AG10803 (cell line): ENCODE results near the gene C19orf67.
"Not testable (repeated sequence)": the region's sequence is repeated elsewhere in the genome, so short reads cannot be mapped to it uniquely, and the experiment has no call there.

Experiments used
- DNase-seq: peaks from one replicate; pipeline ENCODE4 v3.0.0; 2010; ENCODE audit warnings: low read depth
- H3K4me3 ChIP-seq: 2 replicates; pipeline ENCODE4 v1.5.1; 2011; ENCODE audit warnings: mild to moderate bottlenecking, low read length, control low read depth
- TF ChIP-seq, protein P1 (sequence below): conservative IDR thresholded peaks from 2 replicates; pipeline ENCODE4 v1.5.1; 2011; ENCODE audit warnings: mild to moderate bottlenecking, low read length, control low read depth, inconsistent platforms

Gene C19orf67

DNA sequence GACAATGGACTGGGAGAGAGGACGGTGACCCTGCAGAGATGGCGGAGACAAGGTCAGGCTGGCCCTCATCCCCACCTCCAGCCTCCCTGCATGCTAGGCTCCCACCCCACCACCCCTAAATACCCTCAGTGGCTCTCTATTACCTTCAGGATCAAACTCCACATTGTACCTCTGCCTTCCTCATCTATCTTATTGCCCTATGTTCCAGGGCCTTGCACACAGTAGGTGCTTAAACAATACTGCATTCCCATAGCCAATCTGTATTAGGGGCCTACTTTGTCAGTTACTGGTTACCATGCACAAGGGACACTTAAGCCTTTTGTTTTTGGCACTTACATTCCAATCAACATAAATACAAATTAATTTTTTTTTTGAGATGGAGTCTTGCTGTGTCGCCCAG is 30.2 kb downstream of the C19orf67 start:
- TF ChIP-seq, protein P1, sequence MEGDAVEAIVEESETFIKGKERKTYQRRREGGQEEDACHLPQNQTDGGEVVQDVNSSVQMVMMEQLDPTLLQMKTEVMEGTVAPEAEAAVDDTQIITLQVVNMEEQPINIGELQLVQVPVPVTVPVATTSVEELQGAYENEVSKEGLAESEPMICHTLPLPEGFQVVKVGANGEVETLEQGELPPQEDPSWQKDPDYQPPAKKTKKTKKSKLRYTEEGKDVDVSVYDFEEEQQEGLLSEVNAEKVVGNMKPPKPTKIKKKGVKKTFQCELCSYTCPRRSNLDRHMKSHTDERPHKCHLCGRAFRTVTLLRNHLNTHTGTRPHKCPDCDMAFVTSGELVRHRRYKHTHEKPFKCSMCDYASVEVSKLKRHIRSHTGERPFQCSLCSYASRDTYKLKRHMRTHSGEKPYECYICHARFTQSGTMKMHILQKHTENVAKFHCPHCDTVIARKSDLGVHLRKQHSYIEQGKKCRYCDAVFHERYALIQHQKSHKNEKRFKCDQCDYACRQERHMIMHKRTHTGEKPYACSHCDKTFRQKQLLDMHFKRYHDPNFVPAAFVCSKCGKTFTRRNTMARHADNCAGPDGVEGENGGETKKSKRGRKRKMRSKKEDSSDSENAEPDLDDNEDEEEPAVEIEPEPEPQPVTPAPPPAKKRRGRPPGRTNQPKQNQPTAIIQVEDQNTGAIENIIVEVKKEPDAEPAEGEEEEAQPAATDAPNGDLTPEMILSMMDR: no peak
- no peak for DNase-seq
- no peak overlapping the region for H3K4me3 ChIP-seq

GRCh38 chr19:14054721-14055120 is 30.9 kb downstream of the C19orf67 start:
- no peak for DNase-seq
- no peak overlapping the region for H3K4me3 ChIP-seq
- TF ChIP-seq, protein P1: no peak

GRCh38 chr19:14054099-14054498 is 31.5 kb downstream of the C19orf67 start:
- no peak for DNase-seq
- TF ChIP-seq, protein P1: no peak
- no peak overlapping the region for H3K4me3 ChIP-seq

DNA sequence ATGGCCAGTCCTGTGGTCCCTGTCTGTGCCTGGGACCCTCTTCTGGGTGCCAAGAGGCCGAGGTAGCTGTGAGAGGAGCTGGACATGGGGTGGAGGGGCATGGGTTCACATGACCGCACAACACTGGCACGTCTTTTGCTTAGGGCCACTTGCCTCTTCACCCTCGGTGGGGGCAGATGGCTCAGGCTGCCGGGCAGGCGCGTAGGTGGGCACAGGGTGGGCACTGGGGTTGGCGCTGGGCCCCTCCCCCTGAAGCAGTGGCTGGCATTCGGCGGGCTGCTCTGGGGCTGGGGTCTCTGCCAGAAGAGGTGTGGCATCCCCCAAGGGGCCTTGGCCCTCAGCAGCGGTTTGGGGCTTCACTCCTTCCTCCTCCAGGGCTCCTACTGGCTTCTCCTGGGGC is 32.1 kb downstream of the C19orf67 start:
- no peak for DNase-seq
- H3K4me3 ChIP-seq: no peak overlapping the region
- TF ChIP-seq, protein P1: no peak

- no peak overlapping the region for H3K4me3 ChIP-seq
- DNase-seq: no peak
- TF ChIP-seq, protein P1: no peak
Observed at GRCh38 chr19:14053032-14053431, 32.6 kb downstream of the C19orf67 start.

DNA sequence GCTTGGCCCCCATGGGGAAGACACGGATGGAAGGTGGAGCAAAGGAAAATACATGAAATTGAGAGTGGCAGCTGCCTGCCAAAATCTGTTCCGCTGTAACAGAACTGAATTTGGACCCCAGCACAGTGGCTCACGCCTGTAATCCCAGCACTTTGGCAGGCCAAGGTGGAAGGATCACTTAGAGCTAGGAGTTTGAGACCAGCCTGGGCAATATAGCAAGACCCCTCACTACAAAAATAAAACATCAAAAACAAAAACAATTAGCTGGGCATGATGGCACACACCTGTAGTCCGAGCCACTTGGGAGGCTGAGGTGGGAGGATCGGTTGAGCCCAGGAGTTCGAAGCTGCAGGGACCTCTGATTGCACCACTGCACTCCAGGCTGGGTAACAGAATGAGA is 33.1 kb downstream of the C19orf67 start:
- TF ChIP-seq, protein P1: no peak

GRCh38 chr19:14051980-14052379 is 33.6 kb downstream of the C19orf67 start:
- no peak overlapping the region for H3K4me3 ChIP-seq
- TF ChIP-seq, protein P1: no peak
- no peak for DNase-seq

More for the DNA sequence above, 33.1 kb downstream of the C19orf67 start:
- no peak for DNase-seq
- H3K4me3 ChIP-seq: no peak overlapping the region

DNA sequence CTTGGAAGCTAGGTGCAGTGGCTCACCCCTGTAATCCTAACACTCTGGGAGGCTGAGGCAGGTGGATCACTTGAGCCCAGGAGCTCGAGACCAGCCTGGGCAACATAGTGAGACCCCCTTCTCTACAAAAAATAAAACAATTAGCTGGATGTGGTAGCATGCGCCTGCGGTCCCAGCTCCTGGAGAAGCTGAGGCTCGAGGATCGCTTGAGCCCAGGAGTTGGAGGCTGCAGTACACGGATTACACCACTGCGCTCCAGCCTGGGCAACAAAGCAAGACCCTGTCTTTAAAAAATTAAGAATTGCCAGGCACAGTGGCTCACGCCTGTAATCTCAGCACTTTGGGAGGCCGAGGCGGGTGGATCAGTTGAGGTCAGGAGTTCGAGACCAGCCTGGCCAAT is 34.6 kb downstream of the C19orf67 start:
- not testable (repeated sequence) for DNase-seq

More for the DNA sequence above, 34.6 kb downstream of the C19orf67 start:
- H3K4me3 ChIP-seq: not testable (repeated sequence)
